Measurements from ENCODE around the gene UGT1A8.
"Not testable (repeated sequence)": the region's sequence is repeated elsewhere in the genome, so short reads cannot be mapped to it uniquely, and the experiment has no call there.

The UGT1A8 gene

DNA sequence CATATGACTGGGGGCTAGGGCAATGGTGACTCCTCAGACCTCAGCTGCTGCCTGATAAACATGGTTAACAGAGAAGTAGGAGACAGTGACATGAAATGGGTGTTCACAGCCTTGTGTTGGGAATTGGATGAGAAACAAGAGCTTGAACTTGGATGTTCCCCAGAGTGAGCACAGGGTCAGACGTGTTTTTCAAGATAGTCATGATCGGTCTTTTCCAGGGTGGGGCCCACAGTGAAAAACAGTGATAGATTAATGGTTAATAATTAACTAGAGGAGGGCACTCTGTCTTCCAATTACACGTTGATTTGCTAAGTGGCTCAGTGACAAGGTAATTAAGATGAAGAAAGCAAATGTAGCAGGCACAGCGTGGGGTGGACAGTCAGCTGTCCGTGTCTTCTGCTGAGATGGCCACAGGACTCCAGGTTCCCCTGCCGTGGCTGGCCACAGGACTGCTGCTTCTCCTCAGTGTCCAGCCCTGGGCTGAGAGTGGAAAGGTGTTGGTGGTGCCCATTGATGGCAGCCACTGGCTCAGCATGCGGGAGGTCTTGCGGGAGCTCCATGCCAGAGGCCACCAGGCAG, 111.4 kb downstream of the UGT1A8 start, which contains the start of gene UGT1A3:
Gene UGT1A3 (plus strand): TSS at position 320 of the 579 bp plus-strand sequence. CDS start 85 bp downstream, at position 405.
- DNase-seq (ENCODE audit: low read depth) = no peak

DNA sequence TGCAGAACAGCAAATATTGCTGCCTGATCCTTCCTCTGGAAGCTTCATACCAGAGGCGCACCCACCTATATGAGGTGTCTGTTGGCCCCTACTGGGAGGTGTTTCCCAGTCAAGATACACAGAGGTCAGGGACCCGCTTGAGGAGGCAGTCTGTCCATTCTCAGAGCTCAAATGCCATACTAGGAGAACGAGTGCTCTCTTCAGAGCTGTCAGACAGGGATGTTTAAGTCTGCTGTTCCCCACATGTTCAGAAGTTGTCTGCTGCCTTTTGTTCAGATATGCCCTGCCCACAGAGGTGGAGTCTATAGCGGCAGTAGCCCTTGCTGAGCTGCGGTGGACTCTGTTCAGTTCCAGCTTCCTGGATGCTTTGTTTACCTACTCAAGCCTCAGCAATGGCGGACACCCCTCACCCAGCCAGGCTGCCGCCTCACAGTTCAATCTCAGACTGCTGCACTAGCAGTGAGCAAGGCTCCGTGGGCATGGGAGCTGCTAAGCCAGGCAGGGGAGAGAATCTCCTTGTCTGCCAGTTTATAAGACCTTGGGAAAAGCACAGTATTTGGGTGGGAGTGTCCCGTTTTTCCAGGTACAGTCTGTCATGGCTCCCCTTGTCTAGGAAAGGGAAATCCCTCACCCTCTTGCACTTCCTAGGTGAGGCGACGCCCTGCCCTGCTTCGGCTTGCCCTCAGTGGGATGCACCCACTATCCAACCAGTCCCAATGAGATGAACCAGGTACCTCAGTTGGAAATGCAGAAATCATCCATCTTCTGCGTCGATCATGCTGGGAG, 119.6 kb downstream of the UGT1A8 start:
- DNase-seq (ENCODE audit: low read depth) = not testable (repeated sequence)

DNA sequence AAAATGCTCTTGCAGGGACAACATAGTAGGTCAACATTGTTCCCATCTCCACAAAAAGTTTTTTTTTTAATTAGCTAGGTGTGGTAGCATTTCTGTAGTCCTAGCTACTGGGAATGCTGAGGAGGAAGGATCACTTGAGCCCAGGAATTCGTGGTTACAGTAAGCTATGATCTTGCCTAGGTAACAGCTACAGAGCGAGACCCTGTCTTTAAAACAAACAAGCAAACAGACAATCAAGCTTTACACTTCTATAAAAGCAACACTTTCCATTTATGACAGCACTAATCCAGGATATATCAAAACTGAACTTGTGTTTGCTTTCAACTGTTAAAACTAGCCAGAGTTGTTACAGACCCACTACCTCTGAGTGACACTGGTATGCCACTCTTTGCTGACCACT, 123.4 kb downstream of the UGT1A8 start:
- no peak for DNase-seq (ENCODE audit: low read depth)

DNA sequence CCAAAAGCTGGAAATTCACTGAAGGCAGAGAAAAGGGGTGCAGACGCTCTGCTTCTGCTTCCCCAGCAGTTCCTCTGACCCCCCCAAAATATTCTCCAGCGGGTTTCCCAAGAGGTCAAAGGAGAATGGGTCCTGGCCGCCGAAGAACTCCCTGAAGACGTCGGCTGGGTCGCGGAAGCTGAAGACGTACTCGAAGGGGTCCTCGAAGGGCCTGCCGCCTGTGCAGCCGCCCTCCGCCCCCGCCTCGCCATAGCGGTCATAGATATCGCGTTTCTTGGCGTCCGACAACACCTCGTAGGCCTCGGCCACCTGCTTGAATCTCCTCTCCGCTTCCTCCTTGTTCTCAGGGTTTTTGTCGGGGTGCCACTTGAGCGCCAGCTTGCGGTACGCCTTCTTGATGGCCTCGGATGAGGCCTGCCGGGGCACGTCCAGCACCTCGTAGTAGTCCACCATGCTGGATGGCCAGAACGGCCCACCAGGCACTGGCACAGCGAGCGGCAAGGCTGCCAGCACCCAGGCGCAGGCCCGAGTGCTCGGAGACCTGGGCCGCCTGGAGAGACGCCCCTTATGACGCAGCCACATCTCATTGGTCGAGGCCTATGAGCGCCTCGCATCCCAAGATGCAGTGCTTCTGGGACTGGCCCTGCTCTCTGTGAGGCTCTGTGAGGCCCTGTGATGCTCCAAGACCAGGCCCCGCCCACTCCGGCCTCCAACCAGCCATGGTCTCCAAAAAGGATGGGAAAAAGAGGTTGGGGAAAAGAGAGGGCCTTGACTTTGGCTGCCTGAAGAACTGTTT, 126.2 kb downstream of the UGT1A8 start:
- no peak for DNase-seq (ENCODE audit: low read depth)

DNA sequence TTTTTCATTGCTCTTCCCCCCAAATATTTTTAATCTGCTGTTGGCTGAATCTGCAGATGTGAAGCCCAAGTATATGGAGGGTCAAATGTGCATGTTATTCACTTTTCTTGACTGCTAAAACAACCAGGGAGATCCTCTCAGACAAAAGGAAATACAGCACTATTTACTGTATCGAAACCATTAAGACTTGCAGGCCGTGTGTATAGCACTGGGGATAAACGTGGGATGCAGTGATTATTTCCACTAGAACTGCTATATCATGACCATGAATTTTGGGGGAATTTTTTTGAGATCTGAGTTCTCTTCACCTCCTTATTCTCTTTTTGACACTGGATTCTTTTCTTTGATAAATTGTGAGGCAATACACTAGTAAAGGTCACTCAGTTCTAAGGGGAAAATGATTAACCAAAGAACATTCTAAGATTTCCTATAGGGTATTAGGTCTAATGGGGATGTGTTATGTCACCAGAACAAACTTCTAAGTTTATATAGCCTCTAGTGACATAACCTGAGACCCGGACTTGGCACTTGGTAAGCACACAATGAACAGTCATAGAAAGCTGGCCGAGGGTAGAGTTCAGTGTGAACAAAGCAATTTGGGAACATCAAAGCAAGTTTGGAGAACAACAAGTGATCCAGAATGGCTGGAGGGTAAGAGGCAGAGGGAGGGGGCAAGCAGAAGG, 127.8 kb downstream of the UGT1A8 start:
- no peak for DNase-seq (ENCODE audit: low read depth)

DNA sequence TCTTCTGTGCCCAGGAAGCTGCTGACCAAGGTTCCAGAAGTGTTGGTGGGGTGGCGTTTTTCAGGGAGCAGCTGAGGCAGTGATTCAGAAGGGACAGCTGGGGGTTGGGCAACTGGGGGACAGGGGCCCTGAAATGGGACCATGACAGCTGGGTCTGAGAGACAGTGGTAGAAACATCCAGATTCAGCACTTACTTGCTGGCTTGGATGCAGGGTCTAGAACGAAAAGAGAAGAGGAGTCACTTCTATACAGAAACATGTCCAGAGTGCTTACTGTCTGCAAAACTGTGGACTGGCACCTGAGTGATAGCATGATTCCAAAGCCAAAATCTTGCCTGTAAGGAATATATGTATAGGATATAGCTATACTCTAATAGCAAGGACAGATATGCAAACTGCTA, 128.4 kb downstream of the UGT1A8 start:
- DNase-seq (ENCODE audit: low read depth) = not testable (repeated sequence)

DNA sequence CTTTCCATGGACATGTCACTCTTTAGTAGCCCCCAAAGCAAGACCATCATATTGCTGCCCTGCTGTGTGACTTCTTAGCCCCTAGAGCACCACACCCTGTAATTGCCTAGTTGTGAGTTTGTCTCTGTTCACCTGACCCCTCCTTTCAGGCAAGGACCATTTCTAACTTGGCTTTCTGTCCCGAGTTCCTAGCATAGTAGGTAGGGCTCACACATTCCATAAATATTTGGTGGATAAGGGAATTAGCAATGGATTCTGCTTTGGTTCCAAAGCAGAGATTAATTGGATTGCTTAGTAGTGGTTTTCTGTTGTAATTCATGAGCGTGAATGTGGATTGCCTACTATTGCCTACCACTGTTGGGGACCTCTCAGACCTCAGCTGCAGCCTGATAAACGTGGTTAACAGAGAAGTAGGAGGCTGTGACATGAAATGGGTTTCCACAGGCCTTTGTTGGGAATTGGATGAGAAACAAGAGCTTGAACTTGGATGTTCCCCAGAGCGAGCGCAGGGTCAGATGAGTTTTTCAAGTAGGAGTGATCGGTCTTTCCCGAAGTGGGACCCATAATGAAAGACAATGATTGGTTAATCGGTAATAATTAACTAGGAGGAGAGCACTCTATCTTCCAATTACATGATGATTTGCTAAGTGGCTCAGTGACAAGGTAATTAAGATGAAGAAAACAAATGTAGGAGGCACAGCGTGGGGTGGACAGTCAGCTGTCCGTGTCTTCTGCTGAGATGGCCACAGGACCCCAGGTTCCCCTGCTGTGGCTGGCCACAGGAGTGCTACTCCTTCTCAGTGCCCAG, 129.2 kb downstream of the UGT1A8 start:
- DNase-seq (ENCODE audit: low read depth) = no peak

DNA sequence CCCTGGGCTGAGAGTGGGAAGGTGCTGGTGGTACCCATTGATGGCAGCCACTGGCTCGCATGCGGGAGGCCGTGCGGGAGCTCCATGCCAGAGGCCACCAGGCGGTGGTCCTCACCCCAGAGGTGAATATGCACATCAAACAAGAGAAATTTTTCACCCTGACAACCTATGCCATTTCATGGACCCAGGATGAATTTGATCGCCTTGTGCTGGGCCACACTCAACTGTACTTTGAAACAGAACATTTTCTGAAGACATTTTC, 129.8 kb downstream of the UGT1A8 start:
- DNase-seq (ENCODE audit: low read depth) = no peak

DNA sequence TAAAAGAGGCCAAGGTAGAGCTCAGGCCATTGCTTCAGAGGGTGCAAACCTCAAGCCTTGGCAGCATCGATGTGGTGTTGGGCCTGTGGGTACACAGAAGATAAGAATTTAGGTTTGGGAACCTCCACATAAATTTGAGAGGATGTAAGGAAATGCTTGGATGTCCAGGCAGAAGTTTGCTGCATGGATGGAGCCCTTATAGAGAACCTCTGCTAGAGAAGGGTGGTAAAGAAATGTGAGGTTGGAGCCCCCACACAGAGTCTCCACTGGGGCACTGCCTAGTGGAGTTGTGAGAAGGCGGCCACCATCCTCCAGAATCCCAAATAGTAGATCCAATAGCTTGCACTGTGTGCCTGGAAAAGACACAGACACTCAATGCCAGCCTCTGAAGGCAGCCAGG, 133.3 kb downstream of the UGT1A8 start:
- DNase-seq (ENCODE audit: low read depth) = not testable (repeated sequence)

DNA sequence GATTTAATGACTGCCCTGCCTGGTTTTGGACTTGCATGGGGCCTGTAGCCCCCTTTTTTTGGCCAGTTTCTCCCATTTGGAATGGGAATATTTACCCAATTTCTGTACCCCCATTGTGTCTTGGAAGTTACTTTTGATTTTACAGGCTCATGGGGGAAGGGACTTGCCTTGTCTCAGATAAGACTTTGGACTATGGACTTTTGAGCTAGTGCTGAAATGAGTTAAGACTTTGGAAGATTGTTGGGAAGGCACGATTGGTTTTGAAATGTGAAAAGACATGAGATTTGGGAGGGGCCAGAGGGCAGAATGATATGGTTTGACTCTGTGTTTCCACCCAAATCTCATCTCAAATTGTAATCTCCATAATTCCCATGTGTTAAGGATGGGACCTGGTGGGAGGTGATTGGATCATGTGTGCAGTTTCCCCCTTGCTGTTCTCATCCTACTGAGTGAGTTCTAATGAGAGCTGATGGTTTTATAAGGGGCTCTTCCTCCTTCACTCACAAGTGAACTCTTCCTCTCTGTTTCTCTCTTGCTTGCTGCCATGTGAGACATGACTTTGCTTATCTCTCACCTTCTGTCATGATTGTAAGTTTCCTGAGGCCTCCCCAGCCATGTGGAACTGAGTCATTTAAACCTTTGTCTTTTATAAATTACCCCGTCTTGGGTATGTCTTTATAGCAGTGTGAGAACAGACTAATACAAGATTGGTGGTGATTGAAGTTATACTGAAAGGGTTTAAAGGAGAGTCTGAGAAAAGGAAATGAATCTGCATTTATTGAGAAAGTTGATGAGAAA, 134.0 kb downstream of the UGT1A8 start:
- DNase-seq (ENCODE audit: low read depth) = not testable (repeated sequence)

DNA sequence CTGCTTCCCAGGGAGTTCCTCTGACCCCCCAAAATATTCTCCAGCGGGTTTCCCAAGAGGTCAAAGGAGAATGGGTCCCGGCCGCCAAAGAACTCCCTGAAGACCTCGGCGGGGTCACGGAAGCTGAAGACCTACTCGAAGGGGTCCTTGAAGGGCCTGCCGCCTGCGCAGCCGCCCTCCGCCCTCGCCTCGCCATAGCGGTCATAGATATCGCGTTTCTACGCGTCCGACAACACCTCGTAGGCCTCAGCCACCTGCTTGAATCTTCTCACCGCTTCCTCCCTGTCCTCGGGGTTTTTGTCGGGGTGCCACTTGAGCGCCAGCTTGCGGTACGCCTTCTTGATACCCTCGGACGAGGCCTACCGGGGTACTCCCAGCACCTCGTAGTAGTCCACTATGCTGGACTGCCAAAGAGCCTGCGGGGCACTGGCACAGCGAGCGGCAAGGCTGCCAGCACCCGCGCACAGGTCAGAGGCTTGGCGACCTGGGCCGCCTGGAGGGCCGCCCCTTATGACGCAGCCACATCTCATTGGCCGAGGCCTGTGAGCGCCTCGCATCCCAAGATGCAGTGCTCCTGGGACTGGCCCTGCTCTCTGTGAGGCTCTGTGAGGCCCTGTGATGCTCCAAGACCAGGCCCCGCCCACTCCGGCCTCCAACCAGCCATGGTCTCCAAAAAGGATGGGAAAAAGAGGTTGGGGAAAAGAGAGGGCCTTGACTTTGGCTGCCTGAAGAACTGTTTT, 137.6 kb downstream of the UGT1A8 start:
- DNase-seq (ENCODE audit: low read depth) = no peak

DNA sequence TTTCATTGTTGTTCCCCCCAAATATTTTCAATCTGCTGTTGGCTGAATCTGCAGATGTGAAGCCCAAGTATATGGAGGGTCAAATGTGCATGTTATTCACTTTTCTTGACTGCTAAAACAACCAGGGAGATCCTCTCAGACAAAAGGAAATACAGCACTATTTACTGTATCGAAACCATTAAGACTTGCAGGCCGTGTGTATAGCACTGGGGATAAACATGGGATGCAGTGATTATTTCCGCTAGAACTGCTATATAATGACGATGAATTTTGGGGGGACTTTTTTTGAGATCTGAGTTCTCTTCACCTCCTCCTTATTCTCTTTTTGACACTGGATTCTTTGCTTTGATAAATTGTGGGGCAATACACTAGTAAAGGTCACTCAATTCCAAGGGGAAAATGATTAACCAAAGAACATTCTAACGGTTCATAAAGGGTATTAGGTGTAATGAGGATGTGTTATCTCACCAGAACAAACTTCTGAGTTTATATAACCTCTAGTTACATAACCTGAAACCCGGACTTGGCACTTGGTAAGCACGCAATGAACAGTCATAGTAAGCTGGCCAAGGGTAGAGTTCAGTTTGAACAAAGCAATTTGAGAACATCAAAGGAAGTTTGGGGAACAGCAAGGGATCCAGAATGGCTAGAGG, 139.1 kb downstream of the UGT1A8 start:
- DNase-seq (ENCODE audit: low read depth) = no peak

DNA sequence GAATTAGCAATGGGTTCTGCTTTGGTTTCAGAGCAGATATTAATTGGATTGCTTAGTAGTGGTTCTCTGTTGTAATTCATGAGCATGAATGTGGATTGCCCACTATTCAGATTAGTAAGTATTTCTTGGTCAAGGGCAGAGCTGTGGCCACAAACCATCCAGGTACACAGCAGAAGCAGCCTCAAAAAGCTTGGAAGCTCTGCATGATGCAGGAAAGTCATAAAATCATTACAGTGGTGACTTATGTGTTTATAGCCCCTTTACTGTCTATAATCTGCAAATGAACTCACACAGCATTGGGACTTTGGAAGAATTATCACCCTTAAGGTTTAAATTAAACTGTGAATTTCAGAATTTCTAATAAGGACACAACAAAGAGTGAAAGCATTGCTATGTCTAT, 140.7 kb downstream of the UGT1A8 start:
- DNase-seq (ENCODE audit: low read depth) = no peak

DNA sequence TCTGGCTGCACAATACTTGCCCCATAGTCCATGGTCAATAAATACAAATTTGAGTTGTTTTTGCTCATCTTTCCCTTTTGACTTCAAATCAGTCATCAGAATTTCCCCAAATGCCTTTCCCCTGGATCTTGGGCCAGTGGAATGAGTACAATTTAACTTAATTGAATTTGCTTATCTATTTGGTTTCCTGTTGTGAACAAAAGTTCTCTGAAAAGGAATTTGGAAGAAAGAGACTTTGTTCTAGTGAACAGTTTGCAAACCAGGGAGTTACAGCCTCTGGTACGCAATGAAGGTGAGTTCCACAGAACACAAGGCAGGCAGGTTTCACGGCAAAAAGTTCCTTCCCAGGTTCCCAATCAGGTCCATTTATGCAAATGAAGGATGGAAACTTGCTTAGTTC, 141.4 kb downstream of the UGT1A8 start:
- DNase-seq (ENCODE audit: low read depth) = no peak

DNA sequence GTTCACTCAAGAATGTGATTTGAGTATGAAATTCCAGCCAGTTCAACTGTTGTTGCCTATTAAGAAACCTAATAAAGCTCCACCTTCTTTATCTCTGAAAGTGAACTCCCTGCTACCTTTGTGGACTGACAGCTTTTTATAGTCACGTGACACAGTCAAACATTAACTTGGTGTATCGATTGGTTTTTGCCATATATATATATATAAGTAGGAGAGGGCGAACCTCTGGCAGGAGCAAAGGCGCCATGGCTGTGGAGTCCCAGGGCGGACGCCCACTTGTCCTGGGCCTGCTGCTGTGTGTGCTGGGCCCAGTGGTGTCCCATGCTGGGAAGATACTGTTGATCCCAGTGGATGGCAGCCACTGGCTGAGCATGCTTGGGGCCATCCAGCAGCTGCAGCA, 142.6 kb downstream of the UGT1A8 start, which contains the start of gene UGT1A1:
Gene UGT1A1 (plus strand): TSS at position 228 of the 400 bp plus-strand sequence. CDS start 18 bp downstream, at position 246.
- DNase-seq (ENCODE audit: low read depth) = no peak

DNA sequence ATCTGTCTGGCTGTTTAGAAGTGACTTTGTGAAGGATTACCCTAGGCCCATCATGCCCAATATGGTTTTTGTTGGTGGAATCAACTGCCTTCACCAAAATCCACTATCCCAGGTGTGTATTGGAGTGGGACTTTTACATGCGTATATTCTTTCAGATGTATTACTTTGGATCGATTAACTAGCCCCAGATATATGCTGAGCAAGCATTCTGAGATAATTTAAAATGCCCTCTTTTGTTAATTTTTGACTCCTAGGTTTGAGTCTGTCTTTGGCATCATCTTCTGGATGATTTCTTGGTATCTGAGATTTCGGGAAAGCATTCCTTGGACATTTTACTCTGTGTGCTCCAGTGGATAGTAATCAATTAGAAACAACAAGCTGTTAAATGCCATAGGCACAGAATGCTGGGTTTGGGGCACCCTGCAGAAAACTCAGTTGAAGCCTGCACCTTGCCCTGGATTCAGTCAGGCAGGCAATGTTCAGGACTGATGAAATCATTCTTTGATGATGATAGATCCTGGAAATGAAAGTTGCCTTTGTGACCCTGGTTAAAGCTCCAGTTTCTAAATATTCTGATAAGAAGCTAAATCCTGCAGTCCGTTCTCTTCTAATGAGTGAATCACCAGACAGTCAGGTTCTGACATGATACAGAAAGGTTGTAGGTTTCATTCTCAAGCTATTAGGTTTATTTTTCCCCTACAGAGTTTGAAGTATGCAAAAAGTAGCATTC, 143.8 kb downstream of the UGT1A8 start:
- DNase-seq (ENCODE audit: low read depth) = no peak

DNA sequence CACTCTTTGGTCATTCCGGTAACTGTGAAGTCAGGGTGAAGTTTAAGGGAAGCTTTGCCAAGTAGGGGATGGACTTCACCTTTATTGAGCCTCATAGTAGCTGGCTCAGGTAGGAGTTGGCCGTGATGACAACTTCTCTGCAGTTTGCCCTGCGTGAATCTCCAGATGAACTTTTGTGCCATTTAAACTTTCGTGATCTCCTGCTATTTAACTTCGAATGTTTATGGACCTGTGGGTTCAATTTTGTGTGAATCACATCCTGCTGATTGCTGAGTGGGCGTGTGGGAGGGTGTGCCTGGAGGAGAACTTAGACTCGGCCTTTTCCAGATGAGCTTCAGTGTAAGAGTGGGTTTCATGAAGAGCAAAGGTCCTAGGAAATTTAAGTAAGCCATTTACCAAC, 146.8 kb downstream of the UGT1A8 start:
- DNase-seq (ENCODE audit: low read depth) = no peak

DNA sequence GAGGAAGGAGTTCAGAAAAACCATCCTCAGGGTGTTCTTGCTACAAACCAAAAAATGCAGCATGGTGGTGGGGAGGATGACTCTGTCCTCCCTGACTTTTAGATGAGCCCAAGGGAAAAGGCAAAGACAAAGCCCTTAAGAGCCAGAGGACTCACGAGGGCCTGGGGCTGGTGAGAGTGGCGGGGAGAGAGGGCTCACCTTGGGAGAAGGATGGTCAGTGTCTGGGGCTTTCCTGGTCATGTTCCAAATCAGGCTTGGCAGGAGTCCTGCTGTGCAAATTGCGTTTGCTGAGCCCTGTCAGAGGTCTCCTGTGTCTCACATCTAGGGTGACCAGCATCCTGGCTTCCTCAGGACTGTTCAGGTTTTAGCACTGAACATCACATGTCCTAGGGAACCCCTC, 147.3 kb downstream of the UGT1A8 start:
- DNase-seq (ENCODE audit: low read depth) = no peak

DNA sequence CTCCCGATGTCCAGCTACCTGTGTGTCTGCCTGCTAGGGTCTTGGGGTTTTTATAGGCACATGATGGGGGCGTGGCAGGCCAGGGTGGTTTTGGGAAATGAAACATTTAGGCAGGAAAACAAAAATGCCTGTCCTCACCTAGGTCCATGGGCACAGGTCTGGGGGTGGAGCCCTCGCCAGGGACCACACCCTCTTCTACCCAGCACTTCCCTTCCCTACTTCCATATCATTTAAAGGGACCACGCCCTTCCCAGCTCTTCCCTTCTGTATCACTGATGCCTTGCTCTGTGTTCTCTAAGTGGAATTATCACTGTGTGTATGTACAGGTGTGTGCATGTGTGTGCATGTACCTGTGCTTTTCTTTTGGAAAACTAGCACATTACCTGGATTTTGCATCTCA, 149.0 kb downstream of the UGT1A8 start:
- DNase-seq (ENCODE audit: low read depth) = no peak

Data from activated T-cell treated with anti-CD3 and anti-CD28 coated beads for 48 hours (primary cell).